HG02885 (cell line): Measurements from ENCODE around the gene ACMSD.
"Not testable (repeated sequence)": the region's sequence is repeated elsewhere in the genome, so short reads cannot be mapped to it uniquely, and the experiment has no call there.

Source experiments
- ATAC-seq: cut with Tn5 transposase; IDR thresholded peaks from one replicate; pipeline ENCODE4 v1.9.1; 2021; ENCODE audit warnings: mild to moderate bottlenecking; ENCODE audit not compliant: unreplicated experiment, poor library complexity

ACMSD gene

DNA sequence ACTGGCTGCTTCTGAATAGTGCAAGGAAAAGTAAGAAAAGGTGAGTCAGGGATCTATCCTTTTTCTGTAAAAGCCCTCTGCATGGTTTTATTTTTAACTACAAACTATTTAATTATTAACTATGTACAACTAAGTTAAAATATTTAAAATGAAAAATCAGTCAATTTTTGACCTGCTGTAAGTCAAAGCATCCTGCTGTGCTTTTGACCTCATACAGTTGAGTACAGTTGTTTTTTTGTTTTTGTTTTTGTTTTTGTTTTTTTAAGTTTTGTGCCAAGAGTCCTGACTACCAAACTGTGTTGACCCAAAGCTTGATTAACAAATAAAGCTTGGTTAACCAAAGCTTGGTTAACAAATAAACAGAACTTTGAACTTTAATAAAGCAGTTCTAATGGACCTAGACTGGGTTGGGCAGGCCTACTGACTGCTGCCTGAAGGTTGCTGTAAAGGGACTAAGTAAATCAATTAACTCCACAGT is at the start of gene ACMSD:
TSS of gene ACMSD (plus strand) at position 474 of the 478 bp plus-strand sequence. CDS start 67 bp downstream, outside the sequence.
- ATAC-seq: no peak

DNA sequence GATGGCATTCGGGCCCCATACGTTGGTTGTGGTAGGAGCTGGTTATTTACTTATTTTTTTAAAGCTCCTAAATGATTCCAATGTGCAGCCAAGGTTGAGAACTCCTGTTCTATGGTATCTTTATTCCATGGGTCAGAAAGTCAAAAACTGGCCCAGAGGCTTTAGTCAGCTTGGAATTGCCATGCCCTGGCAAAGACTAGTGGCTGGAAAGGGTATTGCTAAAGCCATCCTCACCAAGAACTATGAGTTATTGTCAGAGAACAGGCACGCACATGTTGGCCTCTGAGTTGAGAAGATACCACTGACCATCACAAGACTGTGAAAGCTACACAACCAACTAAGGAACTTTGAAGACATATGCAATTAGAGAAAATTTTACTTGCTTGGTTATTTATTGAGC is 47.9 kb upstream of the ACMSD start:
- no peak for ATAC-seq

DNA sequence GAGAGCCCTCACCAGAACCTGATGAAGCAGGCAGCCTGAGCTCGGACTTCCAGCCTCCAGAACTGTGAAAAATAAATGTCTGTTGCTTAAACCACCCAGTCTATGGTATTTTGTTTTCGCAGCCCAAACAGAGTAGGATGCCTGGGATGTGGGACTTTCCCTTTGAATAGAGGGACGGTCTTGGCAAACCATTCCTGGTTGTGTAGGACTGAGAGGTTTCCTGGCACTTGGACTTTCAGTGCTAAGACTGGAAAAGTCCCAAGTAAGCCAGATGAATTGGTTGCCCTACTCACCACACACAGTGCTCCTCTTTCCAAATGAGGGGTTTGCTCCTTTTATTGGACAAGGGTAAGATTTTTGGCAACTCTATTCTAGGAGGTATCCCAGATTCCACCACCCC is 46.8 kb upstream of the ACMSD start:
- ATAC-seq: no peak

DNA sequence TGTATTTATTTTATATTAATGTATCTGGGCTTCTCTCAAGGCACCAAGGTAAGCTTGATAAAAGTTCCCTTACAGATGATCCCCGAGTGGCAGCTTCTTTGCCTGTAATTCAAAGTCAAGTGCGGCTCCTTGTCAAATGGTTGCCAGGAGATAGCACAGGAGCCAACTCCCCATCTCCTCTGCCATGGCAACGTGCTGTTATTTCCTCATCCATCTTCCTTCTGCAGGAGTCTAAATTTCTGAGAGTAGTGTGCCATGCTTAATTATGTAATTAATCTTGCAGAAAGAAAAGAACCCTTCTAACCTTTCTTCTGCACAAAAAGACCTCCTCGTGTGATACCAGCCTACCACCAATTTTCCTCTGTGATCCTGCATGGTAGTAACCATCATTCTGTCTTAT is 46.2 kb upstream of the ACMSD start:
- no peak for ATAC-seq

DNA sequence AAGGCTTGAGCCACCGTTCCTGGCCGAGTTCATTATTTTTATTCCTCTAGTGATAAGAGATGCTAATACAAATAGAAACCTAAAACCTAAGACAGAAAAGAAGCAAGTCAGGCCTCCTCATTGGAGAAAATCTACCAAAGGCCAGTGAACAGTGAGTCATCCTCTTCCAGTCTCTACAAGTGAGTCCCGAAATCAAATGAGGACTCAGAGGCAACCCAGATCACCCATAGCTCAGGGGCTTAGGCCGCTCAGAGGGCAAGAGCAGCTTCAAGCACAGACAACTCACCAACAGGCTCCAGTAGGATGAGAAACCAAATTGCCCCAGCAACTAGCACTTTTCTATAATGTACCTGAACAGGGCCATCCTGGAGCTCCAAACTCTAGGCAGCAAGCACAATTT is 42.7 kb upstream of the ACMSD start:
- no peak for ATAC-seq

DNA sequence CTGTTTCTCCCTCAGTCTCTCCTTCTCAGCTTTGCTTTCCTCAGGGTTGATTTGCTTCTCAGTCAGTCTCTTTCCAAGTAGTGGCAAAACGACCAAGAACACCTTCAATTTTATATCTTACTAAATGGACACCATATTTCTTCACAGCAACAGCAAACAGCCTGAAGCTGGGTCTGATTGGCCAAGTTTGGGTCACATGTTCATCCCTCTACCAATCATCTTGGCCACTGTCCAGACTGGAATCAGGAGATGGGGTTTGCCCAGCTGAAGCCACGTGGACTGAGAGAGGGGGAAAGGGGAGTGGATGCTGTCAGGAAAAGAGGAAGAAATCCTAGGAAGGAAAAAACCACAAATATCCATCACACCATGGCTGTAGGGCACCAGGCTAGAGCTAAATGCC is 42.0 kb upstream of the ACMSD start:
- ATAC-seq: no peak

DNA sequence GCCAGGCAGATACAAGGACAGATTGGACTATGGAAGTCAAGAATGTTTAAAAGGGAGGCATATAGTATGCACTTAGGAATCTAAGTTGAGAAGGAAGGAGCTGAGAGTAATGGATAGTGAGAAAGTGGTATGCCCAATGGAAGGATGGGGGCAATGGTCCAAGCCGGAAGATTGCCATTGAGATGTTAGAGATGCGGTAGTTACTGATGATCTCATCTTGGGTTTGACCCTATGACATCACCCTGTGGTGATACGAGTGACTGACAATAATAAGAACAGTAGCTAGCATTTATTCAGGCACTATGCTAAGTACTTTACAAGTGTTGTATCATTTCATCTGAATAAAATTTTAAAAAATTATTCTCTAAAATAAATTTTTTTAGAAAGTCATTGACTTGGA is 38.5 kb upstream of the ACMSD start:
- ATAC-seq: no peak

DNA sequence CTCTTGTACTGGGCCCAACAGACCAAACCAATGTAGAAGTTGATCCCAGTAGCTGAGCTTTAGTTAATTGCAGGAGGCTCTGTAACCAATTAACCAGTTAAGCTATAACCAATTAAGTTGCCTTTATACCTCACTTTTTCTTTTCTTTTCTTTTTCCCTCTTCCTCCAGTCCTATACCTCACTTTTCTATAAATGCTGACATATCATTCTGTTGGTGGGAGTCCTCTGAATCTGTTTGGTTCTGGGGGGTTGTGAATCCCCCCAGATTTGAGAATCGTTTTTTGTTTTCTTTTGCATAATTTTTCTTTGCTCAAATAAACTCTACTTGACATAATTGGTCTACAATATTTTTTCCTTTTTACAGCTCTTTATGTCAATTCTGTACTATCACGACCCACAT is 38.1 kb upstream of the ACMSD start:
- no peak for ATAC-seq

DNA sequence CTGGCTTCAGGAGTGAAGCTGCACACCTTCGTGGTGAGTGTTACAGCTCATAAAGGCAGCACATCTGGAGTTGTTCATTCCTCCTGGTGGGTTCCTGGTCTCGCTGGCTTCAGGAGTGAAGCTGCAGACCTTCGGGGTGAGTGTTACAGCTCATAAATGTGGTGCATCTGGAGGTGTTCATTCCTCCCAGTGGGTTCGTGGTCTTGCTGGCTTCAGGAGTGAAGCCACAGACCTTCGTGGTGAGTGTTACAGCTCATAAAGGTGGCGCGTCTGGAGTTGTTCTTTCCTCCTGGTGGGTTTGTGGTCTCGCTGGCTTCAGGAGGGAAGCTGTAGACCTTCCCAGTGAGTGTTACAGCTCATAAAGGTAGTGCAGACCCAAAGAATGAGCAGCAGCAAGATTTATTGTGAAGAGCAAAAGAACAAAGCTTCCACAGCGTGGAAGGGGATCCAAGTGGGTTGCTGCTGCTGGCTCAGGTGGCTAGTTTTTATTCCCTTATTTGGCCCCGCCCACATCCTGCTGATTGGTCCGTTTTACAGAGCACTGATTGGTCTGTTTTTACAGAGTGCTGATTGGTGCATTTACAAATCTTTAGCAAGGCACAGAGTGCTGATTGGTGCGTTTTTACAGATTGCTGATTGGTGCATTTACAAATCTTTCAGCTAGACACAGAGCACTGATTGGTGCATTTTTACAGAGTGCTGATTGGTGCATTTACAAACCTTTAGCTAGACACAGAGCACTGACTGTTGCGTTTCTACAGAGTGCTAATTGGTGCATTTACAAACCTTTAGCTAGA is 34.6 kb upstream of the ACMSD start:
- not testable (repeated sequence) for ATAC-seq

DNA sequence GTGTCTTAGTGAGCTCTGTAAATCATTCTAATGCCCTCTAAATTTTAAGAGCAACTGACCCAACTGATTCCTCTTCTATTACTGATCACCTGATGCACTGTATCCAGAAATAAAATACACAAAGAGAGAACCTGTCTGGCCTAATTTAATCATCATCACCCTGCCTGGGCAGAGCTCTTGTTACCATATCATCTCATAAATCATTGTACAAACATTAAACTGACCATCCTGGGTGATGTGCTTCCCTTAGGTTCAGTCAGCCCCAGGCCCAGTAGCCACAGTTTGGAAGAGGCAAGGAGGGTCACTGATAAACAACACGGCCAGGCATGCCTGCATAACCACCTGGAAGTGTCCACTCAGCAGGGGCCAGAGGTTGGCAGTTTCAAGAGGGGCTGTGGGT is 22.7 kb upstream of the ACMSD start:
- no peak for ATAC-seq

DNA sequence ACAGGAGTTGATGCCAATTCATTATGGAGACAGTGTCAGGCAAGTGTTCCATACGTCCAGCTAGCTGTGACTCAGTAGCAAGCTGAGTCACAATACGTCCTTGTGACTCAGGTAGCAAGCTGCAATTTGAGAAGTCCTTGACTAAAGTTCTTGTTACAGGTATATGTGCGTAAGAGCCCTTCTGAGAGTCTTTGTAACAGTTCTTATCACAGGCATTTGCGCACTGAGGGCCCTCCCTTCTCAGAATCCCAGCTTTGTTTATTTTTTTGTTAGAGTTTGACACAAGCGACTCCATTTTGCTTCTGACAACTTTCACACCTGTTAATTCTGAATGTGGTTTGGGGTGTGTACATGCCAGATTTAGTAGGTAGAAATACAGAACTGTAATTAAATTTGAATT is 20.1 kb upstream of the ACMSD start:
- ATAC-seq: no peak

DNA sequence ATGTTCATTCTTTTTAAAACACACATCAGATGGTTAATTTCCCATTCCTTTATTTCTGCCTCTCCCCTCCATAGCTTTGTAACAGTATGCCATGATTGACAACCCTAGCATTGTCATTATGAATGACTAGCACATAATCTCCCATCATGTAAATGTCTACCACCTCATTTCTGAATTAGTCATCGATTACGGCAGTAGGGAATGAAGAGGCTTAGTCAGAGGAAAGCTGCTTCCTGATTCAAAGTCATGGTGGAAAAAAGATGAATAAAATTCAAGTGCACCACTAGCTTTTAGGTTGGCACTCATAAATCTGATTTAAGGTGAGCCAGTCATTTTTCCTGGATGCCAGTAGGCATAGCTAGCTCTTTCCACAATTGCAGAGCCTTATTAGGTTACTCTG is 19.1 kb upstream of the ACMSD start:
- no peak for ATAC-seq

DNA sequence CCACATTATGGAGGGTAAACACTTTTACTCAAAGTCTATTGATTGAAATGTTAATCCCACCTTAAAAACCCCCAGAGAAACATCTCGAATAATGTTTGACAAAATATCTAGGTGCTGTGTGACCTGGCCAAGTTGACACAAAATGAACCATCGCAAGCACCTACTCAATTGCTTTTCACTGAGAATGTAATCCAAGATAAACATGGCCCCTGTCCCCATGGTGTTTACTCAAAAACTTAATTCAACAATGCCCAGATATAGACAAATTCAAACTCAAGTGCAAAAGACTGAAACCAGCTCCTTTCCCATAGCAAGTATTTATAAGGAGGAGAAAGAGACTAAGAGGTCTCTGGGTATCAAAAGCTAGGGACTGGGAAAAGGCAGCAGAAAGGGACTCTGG is 15.0 kb upstream of the ACMSD start:
- no peak for ATAC-seq

DNA sequence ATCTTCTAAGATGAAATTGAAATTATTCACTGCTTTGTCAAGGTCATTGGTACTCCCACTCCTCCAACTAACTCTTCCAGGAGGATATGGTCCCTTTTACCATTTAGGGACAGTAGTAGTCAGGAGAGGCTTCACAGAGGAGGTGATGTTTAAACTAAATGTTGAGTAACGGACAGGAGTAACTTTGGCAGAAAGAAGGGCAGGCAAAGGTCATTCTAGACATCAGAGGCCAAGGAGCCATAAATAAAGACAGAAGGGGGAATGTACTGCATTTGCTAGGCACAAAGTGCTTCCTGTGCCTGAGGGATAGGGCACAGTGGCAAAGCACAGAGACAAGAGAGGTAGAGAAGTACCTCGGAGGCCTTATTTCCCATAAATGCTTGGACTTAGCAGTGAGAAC is 14.6 kb upstream of the ACMSD start:
- no peak for ATAC-seq

DNA sequence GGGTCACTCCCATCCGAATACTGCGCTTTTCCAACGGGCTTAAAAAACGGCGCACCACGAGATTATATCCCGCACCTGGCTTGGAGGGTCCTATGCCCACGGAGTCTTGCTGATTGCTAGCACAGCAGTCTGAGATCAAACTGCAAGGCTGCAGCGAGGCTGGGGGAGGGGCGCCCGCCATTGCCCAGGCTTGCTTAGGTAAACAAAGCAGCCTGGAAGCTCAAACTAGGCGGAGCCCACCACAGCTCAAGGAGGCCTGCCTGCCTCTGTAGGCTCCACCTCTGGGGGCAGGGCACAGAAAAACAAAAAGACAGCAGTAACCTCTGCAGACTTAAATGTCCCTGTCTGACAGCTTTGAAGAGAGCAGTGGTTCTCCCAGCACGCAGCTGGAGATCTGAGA is 12.7 kb upstream of the ACMSD start:
- ATAC-seq: not testable (repeated sequence)

DNA sequence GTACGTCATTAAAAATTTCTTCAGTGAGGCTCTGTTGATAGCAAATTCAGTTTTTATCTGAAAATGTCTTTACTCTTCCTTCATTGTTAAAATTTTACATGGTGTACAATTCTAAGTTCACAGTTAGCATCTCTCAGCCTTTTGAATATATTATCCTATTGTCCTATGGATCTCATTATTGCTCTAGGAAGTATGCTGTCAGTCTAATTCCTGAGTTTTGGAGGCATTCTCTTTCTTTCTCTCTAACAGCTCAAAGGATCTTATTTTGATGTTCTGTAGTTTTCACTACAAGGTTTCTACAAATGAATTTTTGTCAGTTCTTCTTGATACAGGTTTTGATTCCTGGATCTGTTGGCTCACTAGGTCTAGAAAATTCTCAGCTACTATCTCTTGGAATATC is 2.9 kb upstream of the ACMSD start:
- ATAC-seq: no peak

DNA sequence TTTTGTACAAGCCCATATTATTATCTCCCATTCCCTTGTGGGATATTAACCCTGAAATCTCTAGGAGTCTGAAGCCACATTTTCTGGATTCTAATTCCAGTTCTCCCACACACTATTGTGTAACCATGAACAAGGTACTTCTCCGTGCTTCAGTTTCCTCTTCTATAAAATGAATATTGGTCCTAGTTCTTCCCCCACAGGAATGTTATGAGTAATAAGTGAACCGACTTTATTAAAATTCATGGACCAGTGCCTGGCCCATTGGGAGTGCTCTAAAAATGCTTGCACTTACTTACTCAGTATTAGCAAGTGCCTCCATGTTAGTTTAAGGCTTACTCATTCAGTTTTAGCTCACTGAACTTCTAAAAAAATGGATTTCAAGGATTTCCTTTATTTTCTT is 1.4 kb upstream of the ACMSD start:
- no peak for ATAC-seq

DNA sequence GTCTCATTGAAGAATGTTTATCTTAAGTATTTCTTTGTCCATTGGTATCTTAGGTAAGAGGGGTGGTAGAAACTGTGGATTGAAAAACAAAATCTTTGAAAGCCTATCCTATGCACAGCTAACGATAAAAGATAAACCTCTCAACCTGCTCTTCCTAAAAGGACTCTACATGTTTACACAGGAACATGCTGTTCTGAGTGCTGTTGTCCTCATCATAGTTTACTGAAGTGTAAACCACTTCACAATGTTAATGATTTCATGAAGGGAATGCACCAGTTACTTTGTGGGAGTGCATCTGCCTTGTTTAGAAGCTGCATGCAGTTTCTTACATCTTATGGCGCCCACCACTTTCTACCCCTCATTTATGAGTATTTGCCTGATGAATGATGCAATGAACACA is 1.2 kb downstream of the ACMSD start:
- no peak for ATAC-seq

DNA sequence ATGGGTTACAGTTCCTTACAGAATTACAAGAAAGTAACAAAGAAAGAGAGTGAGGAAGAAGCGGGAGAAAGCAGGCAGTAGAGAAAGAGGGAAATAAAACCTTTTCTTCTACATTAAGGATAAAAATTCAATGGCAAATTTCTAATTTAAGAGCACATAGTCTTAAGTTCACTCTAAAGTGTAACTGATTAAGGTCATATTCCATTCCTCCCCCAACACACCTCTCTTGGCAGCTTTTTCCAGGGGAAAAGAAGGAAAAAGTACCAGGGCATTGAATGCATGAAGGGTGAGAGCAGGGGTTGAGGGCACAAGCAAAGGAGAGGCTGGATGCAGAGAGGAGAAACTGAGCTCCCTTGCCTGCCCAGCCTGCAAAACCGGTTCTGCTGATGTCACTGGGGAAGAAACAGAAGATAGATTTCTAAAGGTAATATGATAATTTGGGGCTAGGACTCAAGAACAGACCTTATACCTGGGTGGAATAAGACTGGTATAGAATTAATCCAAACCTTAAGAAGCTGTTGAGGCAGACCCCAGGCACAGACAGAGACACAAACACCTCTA is 4.6 kb downstream of the ACMSD start:
- ATAC-seq: no peak

DNA sequence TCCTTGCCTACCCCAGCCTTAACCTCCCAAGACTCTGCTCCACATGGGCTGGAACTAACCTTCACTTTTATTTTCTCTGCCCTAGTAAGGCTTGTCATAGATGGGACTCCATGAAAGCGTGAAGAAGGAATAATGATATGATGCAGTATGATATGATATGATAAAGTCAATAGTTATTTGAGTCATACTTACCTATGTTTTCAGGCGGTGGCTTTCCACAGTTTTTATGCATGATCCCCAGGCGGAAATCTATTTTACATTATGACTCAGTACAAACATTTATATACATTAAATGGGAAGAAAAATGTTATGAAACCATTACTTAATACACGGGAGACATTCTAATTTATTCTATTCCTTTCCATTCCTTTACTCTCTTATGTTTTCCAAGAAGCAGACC is 5.6 kb downstream of the ACMSD start:
- no peak for ATAC-seq

DNA sequence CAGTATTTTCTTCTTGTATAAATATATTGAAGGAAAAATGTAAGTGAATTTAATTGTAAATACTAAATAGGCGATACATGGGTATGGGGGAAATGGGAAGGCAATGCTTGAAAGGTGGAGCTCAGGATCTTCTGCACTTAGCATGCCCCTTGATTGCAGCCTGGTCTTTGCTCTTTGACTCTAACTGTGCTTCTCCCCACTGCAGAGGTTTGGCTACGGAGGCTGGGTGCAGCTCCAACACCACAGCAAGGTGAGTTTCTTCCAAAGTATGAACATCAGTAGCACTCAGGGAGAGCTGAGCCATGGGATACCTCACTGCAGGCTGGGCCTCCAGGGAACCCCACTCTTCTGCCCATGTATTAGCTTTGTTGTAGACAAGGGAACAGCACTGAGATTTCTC is 6.6 kb downstream of the ACMSD start:
- no peak for ATAC-seq

DNA sequence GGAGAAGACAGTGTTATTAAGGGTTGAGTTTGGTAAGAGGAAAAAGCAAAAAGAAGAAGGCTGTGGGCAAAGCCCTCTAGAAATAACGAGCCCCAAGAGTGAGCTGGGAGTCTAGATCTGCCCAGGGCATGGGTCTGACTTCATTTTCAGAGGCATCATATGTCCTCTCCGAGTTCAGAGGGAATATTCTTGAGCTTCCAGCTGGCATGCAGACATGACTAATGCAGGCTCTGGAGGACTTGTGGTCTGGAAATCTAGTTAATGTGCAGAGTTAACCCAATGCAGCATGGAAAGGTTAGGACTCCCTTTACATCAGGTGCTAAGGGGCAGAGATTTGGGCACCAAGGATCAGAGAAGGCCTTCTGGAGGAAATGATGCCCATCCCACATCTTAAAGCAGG is 7.3 kb downstream of the ACMSD start:
- ATAC-seq: no peak
